ENCODE data around the gene HTR3B. TPM values are rescaled to one million over a fixed set of nuclear protein-coding genes. Genes with fewer than 3 reads are reported as not detected.
A peak's percentile ranks its signal among the peaks of the same experiment; 100 is the strongest.

HTR3B gene
- total RNA-seq, 1 experiment from 2014 or later = not detected

- no peak overlapping the region for H2BK120ac ChIP-seq (ENCODE audit: low read depth, low read length, poor library complexity, severe bottlenecking)
- no peaks in the 10 kb centered on the region for H3K9me3 Mint-ChIP-seq
- no peaks in the 10 kb centered on the region for H4K20me1 ChIP-seq (ENCODE audit: control insufficient read depth, insufficient read depth, insufficient read length)
- no peaks in the 10 kb centered on the region for H3K23me2 ChIP-seq (ENCODE audit: insufficient read length, low read depth, low read length, poor library complexity, severe bottlenecking)
- H2AK5ac ChIP-seq (ENCODE audit: insufficient read length, low read length) = no peak overlapping the region
- H3K79me2 ChIP-seq (ENCODE audit: insufficient read depth, low read length) = peaks cover 52% of the 10 kb centered on the region
- H2BK15ac ChIP-seq (ENCODE audit: low read depth, low read length) = no peak overlapping the region
- no peak overlapping the region for H4K8ac ChIP-seq (replicated peaks; ENCODE audit: insufficient read length, low read depth, low read length)
- no peak overlapping the region for H2BK5ac ChIP-seq (ENCODE audit: insufficient read length, low read length)
- peaks cover 4% of the 10 kb centered on the region for H3K4me1 ChIP-seq (ENCODE audit: insufficient read depth, low read length)
- no peaks in the 10 kb centered on the region for H3K27me3 Mint-ChIP-seq (ENCODE audit: low read depth)
- no peak overlapping the region for H3K27ac ChIP-seq (ENCODE audit: insufficient read length, low read depth, low read length)
- H3T11ph ChIP-seq (ENCODE audit: low read length) = no peak overlapping the region
- H2BK12ac ChIP-seq (ENCODE audit: insufficient read length, low read depth, low read length) = no peak overlapping the region
- no peak overlapping the region for H3K4me2 ChIP-seq (ENCODE audit: insufficient read depth, insufficient read length, low read length)
- no peak overlapping the region for H3K4me3 Mint-ChIP-seq
- H3K18ac ChIP-seq (ENCODE audit: insufficient read length, low read depth, low read length) = no peak overlapping the region
- no peak overlapping the region for H3K56ac ChIP-seq (ENCODE audit: insufficient read length, low read depth, low read length)
- H3K36me3 Mint-ChIP-seq (ENCODE audit: insufficient read depth in 1 of 3, low read depth in 3 of 3) = peaks cover 31 to 72% (median 70%) of the 10 kb centered on the region in 3 experiments; a peak in 6 of 7 replicates
- H3K14ac ChIP-seq (ENCODE audit: insufficient read depth, low read length) = no peak overlapping the region
- H3K79me1 ChIP-seq (ENCODE audit: insufficient read depth, low read depth, low read length, poor library complexity, severe bottlenecking) = peaks cover 6% of the 10 kb centered on the region
- no peak overlapping the region for H4K91ac ChIP-seq (ENCODE audit: insufficient read length, low read depth, low read length)
- no CpG with 5 or more reads among the region's 3 CpGs for whole genome bisulfite sequencing (ENCODE audit: extremely low coverage, insufficient read length, low lambda C conversion rate)
- no peaks in the 10 kb centered on the region for H3K27me3 ChIP-seq (ENCODE audit: insufficient read depth, low read length)
- H3K27ac Mint-ChIP-seq = peak overlapping the region in 2 of 3 experiments; percentile 8 to 54; a peak in 1 of 7 replicates
- no peaks in the 10 kb centered on the region for H3K9me3 ChIP-seq (ENCODE audit: control insufficient read depth, low read depth, low read length)
- no peak overlapping the region for H2BK20ac ChIP-seq (ENCODE audit: low read depth, low read length, poor library complexity, severe bottlenecking)
- H3K4me1 Mint-ChIP-seq = peaks cover 43 to 47% of the 10 kb centered on the region in 2 experiments
- H3K4ac ChIP-seq (ENCODE audit: low read depth, low read length) = no peak overlapping the region
- H3K23ac ChIP-seq (ENCODE audit: insufficient read length, low read depth, low read length) = no peak overlapping the region
- no peak overlapping the region for H3K9ac ChIP-seq (ENCODE audit: extremely low read depth, insufficient read length, low read length)
- no peak for DNase-seq
- no peak overlapping the region for H4K5ac ChIP-seq (ENCODE audit: insufficient read length, low read depth, low read length)
- no peak overlapping the region for H2AFZ ChIP-seq (ENCODE audit: low read length)
- TF ChIP-seq, protein P1, sequence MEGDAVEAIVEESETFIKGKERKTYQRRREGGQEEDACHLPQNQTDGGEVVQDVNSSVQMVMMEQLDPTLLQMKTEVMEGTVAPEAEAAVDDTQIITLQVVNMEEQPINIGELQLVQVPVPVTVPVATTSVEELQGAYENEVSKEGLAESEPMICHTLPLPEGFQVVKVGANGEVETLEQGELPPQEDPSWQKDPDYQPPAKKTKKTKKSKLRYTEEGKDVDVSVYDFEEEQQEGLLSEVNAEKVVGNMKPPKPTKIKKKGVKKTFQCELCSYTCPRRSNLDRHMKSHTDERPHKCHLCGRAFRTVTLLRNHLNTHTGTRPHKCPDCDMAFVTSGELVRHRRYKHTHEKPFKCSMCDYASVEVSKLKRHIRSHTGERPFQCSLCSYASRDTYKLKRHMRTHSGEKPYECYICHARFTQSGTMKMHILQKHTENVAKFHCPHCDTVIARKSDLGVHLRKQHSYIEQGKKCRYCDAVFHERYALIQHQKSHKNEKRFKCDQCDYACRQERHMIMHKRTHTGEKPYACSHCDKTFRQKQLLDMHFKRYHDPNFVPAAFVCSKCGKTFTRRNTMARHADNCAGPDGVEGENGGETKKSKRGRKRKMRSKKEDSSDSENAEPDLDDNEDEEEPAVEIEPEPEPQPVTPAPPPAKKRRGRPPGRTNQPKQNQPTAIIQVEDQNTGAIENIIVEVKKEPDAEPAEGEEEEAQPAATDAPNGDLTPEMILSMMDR (conservative IDR thresholded peaks at IDR 0.05) = no peak
Observed at GRCh38 chr11:113867843-113868503, 36.6 kb upstream of the HTR3B start.
